Stimulated activated naive CD8-positive, alpha-beta T cell treated with anti-CD3 and anti-CD28 coated beads, Interleukin-15, amount 100 ng/mL, for 72 hours (primary cell): ENCODE measurements around the gene BCKDHB.

ENCODE experiments used
- ATAC-seq: fragments of 150-1000 bp; cut with Tn5 transposase; 2 replicates; pipeline ENCODE4 v1.10.0; 2021; ENCODE audit warnings: mild to moderate bottlenecking, moderate library complexity
- DNase-seq, 2 donors: peaks; one replicate each; pipeline ENCODE4 v3.0.0; 2021 to 2022
- H3K27ac Mint-ChIP-seq, 2 donors: one replicate each; pipeline ENCODE4 v1.8.0; 2022; ENCODE audit warnings: mild to moderate bottlenecking in 2 of 2, mixed read lengths in 2 of 2, moderate library complexity in 2 of 2
- H3K27me3 Mint-ChIP-seq: one replicate; pipeline ENCODE4 v1.8.0; 2022; ENCODE audit warnings: mixed read lengths
- H3K4me1 Mint-ChIP-seq: one replicate; pipeline ENCODE4 v1.8.0; 2022; ENCODE audit warnings: mild to moderate bottlenecking, mixed read lengths
- H3K4me3 Mint-ChIP-seq, 2 donors: one replicate each; pipeline ENCODE4 v1.8.0; 2022; ENCODE audit warnings: mild to moderate bottlenecking in 2 of 2, mixed read lengths in 2 of 2, moderate library complexity in 1 of 2
- H3K9me3 Mint-ChIP-seq, 2 donors: one replicate each; pipeline ENCODE4 v1.8.0; 2022; ENCODE audit warnings: mixed read lengths in 2 of 2

Gene BCKDHB

GRCh38 chr6:80250391-80250997 lies 144.0 kb downstream of the BCKDHB start:
- ATAC-seq (peak; percentile 52), DNase-seq (no peak)
- Mint-ChIP-seq H3K27ac (peak overlapping the region in 1 of 2 donors; percentile 41), H3K4me3 (no peak overlapping the region), H3K4me1 (peaks cover 10% of the 10 kb centered on the region), H3K9me3 (no peaks in the 10 kb centered on the region), H3K27me3 (no peaks in the 10 kb centered on the region)

- DNase-seq (no peak), ATAC-seq (no peak)
- Mint-ChIP-seq H3K9me3 (no peaks in the 10 kb centered on the region), H3K27ac (no peak overlapping the region), H3K4me1 (peaks cover 10% of the 10 kb centered on the region), H3K4me3 (no peak overlapping the region), H3K27me3 (no peaks in the 10 kb centered on the region)
These were observed 144.8 kb downstream of the BCKDHB start for GRCh38 chr6:80251321-80251720.

DNA sequence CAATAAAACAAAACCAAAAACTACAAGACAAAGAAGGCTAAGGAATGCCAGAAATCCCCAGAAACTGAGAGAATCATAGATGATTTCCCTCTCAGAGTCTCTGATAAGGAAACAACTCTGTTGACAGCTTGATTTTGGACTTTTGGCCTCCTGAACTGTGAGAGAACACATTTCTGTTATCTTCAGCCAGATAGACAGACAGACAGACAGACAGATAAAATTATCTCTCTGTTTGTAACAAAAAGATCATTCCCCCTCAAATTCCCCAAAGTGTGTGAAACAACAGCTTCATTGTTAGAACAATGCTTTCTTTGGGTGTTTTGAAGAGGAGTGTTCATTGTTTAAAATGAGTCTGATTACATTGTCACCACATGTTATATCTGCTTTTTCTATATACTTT lies 148.2 kb downstream of the BCKDHB start:
- Mint-ChIP-seq H3K27me3 (no peaks in the 10 kb centered on the region), H3K4me1 (peaks cover 9% of the 10 kb centered on the region), H3K4me3 (no peak overlapping the region), H3K9me3 (no peaks in the 10 kb centered on the region), H3K27ac (no peak overlapping the region)
- no peak for ATAC-seq
- DNase-seq, result no peak

- Mint-ChIP-seq H3K27me3 (no peaks in the 10 kb centered on the region), H3K4me3 (no peak overlapping the region), H3K9me3 (no peaks in the 10 kb centered on the region), H3K4me1 (no peaks in the 10 kb centered on the region), H3K27ac (no peak overlapping the region)
- ATAC-seq (no peak), DNase-seq (no peak)
These were observed 150.2 kb downstream of the BCKDHB start for GRCh38 chr6:80256691-80257090.

DNA sequence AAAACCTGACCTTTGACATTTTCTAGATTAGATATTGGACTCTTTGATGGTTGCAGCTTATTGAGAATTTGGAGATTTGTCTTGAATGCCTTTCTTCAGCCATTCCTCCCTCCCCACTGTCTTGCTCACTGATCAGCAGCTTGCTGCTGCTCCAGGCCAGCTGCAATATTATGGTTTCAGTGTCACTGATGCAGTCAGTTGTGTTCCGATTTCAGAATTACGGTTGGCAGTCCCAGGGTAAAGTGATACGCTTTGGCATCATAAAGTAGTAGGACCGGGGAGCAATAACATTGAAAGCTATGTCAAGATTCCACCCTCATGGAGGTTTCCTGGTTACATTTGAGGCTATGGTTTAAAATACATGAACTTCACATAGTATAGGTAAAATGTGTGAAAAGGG lies 152.6 kb downstream of the BCKDHB start:
- no peaks in the 10 kb centered on the region for H3K4me1 Mint-ChIP-seq
- H3K27ac Mint-ChIP-seq, result no peak overlapping the region
- no peaks in the 10 kb centered on the region for H3K27me3 Mint-ChIP-seq
- DNase-seq (no peak), ATAC-seq (no peak)
- no peaks in the 10 kb centered on the region for H3K9me3 Mint-ChIP-seq
- no peak overlapping the region for H3K4me3 Mint-ChIP-seq

- Mint-ChIP-seq H3K4me1 (no peaks in the 10 kb centered on the region), H3K27ac (no peak overlapping the region), H3K4me3 (no peak overlapping the region), H3K9me3 (no peaks in the 10 kb centered on the region), H3K27me3 (no peaks in the 10 kb centered on the region)
- no peak for ATAC-seq
- DNase-seq, result no peak
These were observed 157.1 kb downstream of the BCKDHB start for GRCh38 chr6:80263585-80263984.

DNA sequence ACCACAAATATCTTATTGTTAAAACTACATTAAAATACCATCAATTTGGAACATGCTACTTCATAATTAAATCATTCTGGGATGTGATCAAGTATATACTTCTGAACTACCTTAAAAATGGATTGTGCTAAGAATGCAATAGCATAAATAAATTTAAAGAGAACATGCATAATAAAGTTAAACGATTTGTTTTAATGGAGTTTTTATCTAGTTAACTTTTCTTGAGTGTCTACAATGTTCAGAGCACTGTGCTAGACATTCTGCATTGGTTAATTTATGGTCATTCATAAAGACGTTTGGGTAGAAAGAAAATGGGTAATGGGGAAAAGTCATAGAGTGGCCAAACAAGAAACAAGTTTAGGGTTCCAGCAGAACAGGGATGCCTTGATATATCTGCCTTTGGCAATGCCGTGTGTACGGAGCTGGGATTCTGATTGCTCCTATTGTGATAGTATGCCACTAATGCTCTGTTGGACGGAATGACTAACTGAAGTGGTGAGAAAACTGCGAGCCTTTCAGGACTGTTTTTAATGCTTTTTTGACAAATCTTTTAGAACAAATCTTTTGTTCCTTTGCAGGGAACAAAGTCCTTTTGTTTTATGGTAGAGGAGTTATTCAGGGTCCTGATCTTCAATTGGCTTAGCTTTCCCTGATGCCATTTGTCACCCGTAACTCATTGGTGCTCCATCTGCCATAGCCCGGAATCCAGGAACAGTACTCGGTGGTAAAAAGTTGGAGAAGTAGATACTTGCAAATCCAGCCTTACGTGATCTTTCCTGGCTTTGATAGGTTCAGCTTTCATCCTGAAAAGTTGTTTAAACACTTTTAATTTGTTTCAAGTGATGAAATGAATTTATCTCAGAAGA lies 162.6 kb downstream of the BCKDHB start:
- Mint-ChIP-seq H3K27me3 (no peaks in the 10 kb centered on the region), H3K4me3 (no peak overlapping the region), H3K4me1 (no peaks in the 10 kb centered on the region), H3K27ac (no peak overlapping the region), H3K9me3 (no peaks in the 10 kb centered on the region)
- ATAC-seq, result no peak
- no peak for DNase-seq

DNA sequence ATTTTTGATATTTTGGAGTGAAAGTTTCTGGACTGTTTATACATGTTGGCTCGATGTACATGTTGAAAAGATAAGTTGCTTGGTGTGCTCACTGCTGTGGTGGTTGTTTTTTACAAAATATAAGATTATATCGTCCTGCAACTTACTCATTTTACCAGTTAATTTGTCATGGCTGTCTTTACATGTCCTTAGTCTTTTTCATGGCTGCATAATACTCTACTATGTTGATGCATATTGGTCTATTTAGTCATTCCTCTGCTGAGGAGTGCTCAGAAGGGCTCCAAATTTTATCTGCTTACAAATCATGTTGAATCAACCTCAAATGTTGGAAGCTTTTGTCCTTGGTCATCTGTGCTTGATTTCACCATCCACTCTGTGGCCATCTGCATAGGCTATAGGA lies 164.6 kb downstream of the BCKDHB start:
- H3K27me3 Mint-ChIP-seq, result no peaks in the 10 kb centered on the region
- no peak overlapping the region for H3K27ac Mint-ChIP-seq
- H3K4me3 Mint-ChIP-seq, result no peak overlapping the region
- DNase-seq (no peak), ATAC-seq (no peak)
- no peaks in the 10 kb centered on the region for H3K9me3 Mint-ChIP-seq
- H3K4me1 Mint-ChIP-seq, result no peaks in the 10 kb centered on the region

DNA sequence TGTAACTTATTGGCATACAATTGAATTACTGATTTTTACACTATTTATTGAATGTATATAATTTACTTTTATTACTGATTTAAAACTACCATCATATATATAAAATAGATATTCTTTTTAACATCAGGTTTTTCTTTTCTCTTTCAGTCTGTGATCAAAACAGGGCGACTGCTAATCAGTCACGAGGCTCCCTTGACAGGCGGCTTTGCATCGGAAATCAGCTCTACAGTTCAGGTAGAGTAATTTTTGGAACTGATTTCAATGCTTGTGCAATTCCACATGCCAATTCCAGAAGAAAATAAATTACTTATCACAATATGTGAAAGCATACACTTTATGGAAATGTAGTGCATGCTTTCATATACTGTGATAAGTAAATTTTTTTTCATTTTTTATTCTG lies 166.5 kb downstream of the BCKDHB start:
- Mint-ChIP-seq H3K27me3 (no peaks in the 10 kb centered on the region), H3K9me3 (no peaks in the 10 kb centered on the region), H3K4me1 (no peaks in the 10 kb centered on the region), H3K27ac (no peak overlapping the region), H3K4me3 (no peak overlapping the region)
- DNase-seq, result no peak
- ATAC-seq, result no peak

DNA sequence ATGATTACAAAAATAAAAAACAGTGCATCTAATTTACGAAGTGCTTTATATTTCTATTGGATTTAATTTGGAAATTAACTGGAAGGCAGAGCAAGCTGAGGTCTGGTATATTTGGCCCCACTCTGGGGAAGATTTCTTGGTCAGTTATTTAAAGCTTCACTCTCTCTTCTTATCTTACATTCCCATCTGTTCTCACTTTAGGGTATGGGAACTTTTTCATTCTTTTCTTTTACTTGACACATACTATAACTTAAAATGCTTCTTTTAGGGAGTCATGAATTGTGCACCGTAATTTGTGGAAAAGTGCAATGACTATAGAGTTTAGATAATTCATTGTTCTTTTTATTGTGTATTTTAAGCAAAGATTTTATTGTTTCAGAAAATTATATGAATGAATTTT lies 170.4 kb downstream of the BCKDHB start:
- no peak overlapping the region for H3K4me3 Mint-ChIP-seq
- H3K27me3 Mint-ChIP-seq, result no peaks in the 10 kb centered on the region
- no peak overlapping the region for H3K27ac Mint-ChIP-seq
- H3K9me3 Mint-ChIP-seq, result peaks cover 0 to 7% of the 10 kb centered on the region in 2 donors
- no peak for ATAC-seq
- DNase-seq, result no peak
- peaks cover 7% of the 10 kb centered on the region for H3K4me1 Mint-ChIP-seq

DNA sequence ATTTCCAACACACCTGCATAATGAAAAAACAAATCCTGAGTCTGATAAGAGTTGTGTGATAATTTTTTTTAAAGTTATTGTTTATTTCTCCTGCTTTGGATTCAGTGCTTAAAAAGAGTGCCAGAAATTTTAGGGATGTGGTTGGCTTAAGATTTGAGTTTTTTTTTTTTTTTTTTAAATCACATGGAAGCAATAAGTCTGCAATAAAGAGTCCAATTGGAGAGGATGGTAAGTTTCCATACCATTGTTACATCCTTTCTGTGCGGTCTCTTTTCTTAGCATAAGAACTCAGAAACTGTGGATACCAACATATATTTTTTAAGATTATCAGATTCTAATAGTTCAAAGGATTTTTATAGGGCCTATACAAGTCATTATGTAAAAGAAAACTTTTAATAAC lies 171.0 kb downstream of the BCKDHB start:
- no peaks in the 10 kb centered on the region for H3K27me3 Mint-ChIP-seq
- H3K27ac Mint-ChIP-seq, result no peak overlapping the region

DNA sequence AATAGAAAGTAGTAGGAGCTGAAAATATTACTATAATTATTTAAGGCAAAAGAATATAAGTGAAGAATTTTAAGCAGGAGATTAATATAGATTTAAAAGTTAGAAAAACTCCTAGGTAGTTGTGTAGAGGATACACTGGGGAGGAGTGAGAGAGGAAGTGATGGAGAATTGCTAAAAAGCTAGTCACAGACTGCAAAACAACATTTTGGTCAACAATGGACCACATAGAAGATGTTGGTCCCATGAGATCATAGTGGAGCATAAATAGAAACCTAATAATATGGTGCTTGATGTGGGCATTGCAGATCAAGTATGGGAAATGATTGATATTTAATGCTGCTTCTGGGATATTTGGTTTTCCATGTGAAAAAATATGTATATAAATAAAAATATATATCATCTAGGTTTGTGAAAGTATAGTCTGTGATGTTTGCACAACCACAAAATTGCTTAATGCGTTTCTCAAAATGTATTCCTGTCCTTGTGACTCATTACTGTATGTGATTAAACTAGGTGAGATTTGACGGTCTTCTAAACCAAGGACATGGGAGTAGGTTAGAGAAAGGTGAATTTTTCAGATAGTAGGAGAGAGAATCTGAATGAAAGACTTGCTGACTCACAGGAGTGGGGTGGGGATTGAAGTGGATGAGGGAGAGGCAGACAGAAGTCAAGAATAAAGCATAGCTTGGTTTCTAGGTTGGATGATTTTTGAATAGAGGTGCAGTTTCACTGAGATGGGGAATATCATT lies 174.0 kb downstream of the BCKDHB start:
- DNase-seq (no peak), ATAC-seq (peak; percentile 68)
- no peak overlapping the region for H3K27ac Mint-ChIP-seq
- no peak overlapping the region for H3K4me3 Mint-ChIP-seq
- peaks cover 0 to 7% of the 10 kb centered on the region in 2 donors for H3K9me3 Mint-ChIP-seq
- H3K4me1 Mint-ChIP-seq, result peaks cover 16% of the 10 kb centered on the region
- no peaks in the 10 kb centered on the region for H3K27me3 Mint-ChIP-seq

More for the DNA sequence above, 171.0 kb downstream of the BCKDHB start:
- peaks cover 7% of the 10 kb centered on the region for H3K4me1 Mint-ChIP-seq
- DNase-seq (no peak), ATAC-seq (no peak)
- H3K9me3 Mint-ChIP-seq, result peaks cover 0 to 7% of the 10 kb centered on the region in 2 donors
- H3K4me3 Mint-ChIP-seq, result no peak overlapping the region

DNA sequence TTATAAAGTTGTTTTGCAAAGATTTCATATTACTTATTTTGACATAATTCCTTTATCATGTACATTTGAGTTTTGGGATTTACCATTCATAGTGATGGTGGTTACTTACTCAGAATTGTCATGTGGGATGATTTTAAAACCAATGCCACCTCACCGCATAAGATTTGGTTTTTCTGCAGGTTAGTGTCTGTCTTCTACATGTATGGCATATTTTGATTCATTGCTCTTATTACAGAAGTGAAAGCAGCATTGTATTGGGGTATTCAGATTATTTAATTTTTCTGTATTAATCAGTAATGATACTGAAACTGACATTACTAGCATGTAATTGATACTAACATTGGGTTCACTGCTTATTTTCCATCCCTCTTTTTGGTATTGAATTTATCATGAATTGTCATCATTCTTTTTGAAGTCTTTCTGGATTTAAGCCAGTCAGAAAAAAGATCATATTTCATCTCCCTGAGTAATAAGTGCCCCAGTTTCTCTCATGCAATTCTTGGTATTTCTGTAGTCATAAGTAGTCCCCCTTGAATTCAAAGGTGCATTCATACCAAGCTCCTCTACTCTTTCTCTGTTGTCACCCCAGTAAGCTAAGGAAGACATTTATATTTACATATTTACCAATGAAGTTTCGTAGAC lies 176.6 kb downstream of the BCKDHB start:
- ATAC-seq, result peak; percentile 87
- peaks cover 0 to 7% of the 10 kb centered on the region in 2 donors for H3K9me3 Mint-ChIP-seq
- H3K4me3 Mint-ChIP-seq, result no peak overlapping the region
- no peaks in the 10 kb centered on the region for H3K27me3 Mint-ChIP-seq
- peak overlapping the region in 1 of 2 donors; percentile 42 for H3K27ac Mint-ChIP-seq
- H3K4me1 Mint-ChIP-seq, result peaks cover 16% of the 10 kb centered on the region
- DNase-seq, result peak in 1 of 2 donors; percentile 9

- no peaks in the 10 kb centered on the region for H3K27me3 Mint-ChIP-seq
- H3K9me3 Mint-ChIP-seq, result peaks cover 4 to 10% of the 10 kb centered on the region in 2 donors
- H3K4me3 Mint-ChIP-seq, result no peak overlapping the region
- H3K4me1 Mint-ChIP-seq, result peaks cover 9% of the 10 kb centered on the region
- ATAC-seq, result no peak
- no peak overlapping the region for H3K27ac Mint-ChIP-seq
- DNase-seq, result no peak
These were observed 180.6 kb downstream of the BCKDHB start for GRCh38 chr6:80287112-80287511.

- ATAC-seq (no peak), DNase-seq (no peak)
- Mint-ChIP-seq H3K4me1 (peaks cover 9% of the 10 kb centered on the region), H3K27ac (no peak overlapping the region), H3K9me3 (peaks cover 9 to 15% of the 10 kb centered on the region in 2 donors), H3K27me3 (no peaks in the 10 kb centered on the region), H3K4me3 (no peak overlapping the region)
These were observed 181.1 kb downstream of the BCKDHB start for GRCh38 chr6:80287607-80288006.
